Left colon (tissue), 2 donors: ENCODE data around the gene RANBP17. TPM values are rescaled to one million over a fixed set of nuclear protein-coding genes. Genes with fewer than 3 reads are reported as not detected.
"Not testable (repeated sequence)": the region's sequence is repeated elsewhere in the genome, so short reads cannot be mapped to it uniquely, and the experiment has no call there.

ENCODE experiments used
- ATAC-seq: fragments of 200-7000 bp; cut with Tn5 transposase; one replicate; pipeline ENCODE4 v1.9.1; 2020; ENCODE audit warnings: mild to moderate bottlenecking, moderate library complexity
- DNase-seq, 2 donors: peaks; one replicate each; pipeline ENCODE4 v3.0.0-alpha.2; 2020
- intact Hi-C, 2 donors: fragments of 100-400 bp; cut with DNase I in 1 of 2; cut with micrococcal nuclease in 1 of 2; formaldehyde crosslinking; loops; one replicate each; pipeline versions ENCODE4 v1.11.2 to v1.14.0; 2022; cut with DNase I, micrococcal nuclease
- total RNA-seq, 2 donors: library from RNA; stranded (reverse); fragmentation: NEBNext Ultra II Directional; extraction: Animal tissue kit (Norgen Biotek cat#: 25700); gene quantifications; one replicate each; pipeline ENCODE4 v1.2.1, GENCODE V29; 2021
- donor health status: DM: no; HTN: no; CAD: no.
- donor health status: DM: yes; HTN: yes; CAD: no.

RANBP17 gene
- total RNA-seq, 2 donors from 2014 or later = 4.9 to 17.4 TPM

GRCh38 chr5:171174960-171175359 is 313.1 kb downstream of the RANBP17 start:
- intact Hi-C loops, DNase-seq, ATAC-seq: not testable (repeated sequence)

GRCh38 chr5:171175746-171176145 is 313.9 kb downstream of the RANBP17 start:
- DNase-seq (no peak), ATAC-seq (no peak)
- intact Hi-C loops = no loop called here

- intact Hi-C loops, ATAC-seq, DNase-seq: not testable (repeated sequence)
Observed at GRCh38 chr5:171178190-171178589, 316.4 kb downstream of the RANBP17 start.

GRCh38 chr5:171188016-171188415 is 326.2 kb downstream of the RANBP17 start:
- DNase-seq = no peak
- ATAC-seq = peak; percentile 48
- intact Hi-C loops = no loop called here

GRCh38 chr5:171189442-171189841 is 327.6 kb downstream of the RANBP17 start:
- DNase-seq (no peak), ATAC-seq (no peak)
- intact Hi-C loops = no loop called here

GRCh38 chr5:171192111-171192510 is 330.3 kb downstream of the RANBP17 start:
- ATAC-seq (no peak), DNase-seq (no peak)
- intact Hi-C loops = no loop called here

GRCh38 chr5:171201310-171201709 is 339.5 kb downstream of the RANBP17 start:
- no peak for DNase-seq
- intact Hi-C loops = loop anchor here in 1 of 2 donors (10.0 kb wide), 1 partner anchor 133 kb away; no protein-coding TSS in a partner anchor
- no peak for ATAC-seq

GRCh38 chr5:171205375-171205774 is 343.6 kb downstream of the RANBP17 start:
- ATAC-seq = no peak
- intact Hi-C loops = loop anchor here in 1 of 2 donors (10.0 kb wide), 1 partner anchor 129 kb away; no protein-coding TSS in a partner anchor
- no peak for DNase-seq

- ATAC-seq (no peak), DNase-seq (no peak)
- intact Hi-C loops = loop anchor here in 1 of 2 donors (10.0 kb wide), 1 partner anchor 127 kb away; no protein-coding TSS in a partner anchor
Observed at GRCh38 chr5:171207256-171207847, 345.5 kb downstream of the RANBP17 start.

- DNase-seq = no peak
- ATAC-seq = no peak
- intact Hi-C loops = no loop called here
Observed at GRCh38 chr5:171221916-171222315, 360.1 kb downstream of the RANBP17 start.

GRCh38 chr5:171223927-171224326 is 362.1 kb downstream of the RANBP17 start:
- DNase-seq (no peak), ATAC-seq (no peak)
- intact Hi-C loops = no loop called here

- no peak for ATAC-seq
- intact Hi-C loops = no loop called here
- no peak for DNase-seq
Observed at GRCh38 chr5:171226096-171226754, 364.4 kb downstream of the RANBP17 start.

GRCh38 chr5:171226864-171227263 is 365.0 kb downstream of the RANBP17 start:
- DNase-seq = no peak
- intact Hi-C loops = no loop called here
- ATAC-seq = no peak

GRCh38 chr5:171236651-171237050 is 374.8 kb downstream of the RANBP17 start:
- intact Hi-C loops = no loop called here
- DNase-seq (no peak), ATAC-seq (no peak)

- ATAC-seq (no peak), DNase-seq (no peak)
- intact Hi-C loops = no loop called here
Observed at GRCh38 chr5:171242521-171242920, 380.7 kb downstream of the RANBP17 start.

GRCh38 chr5:171246231-171246630 is 384.4 kb downstream of the RANBP17 start:
- intact Hi-C loops = no loop called here
- ATAC-seq = no peak
- no peak for DNase-seq

- intact Hi-C loops = no loop called here
- no peak for DNase-seq
- ATAC-seq = no peak
Observed at GRCh38 chr5:171249460-171249859, 387.6 kb downstream of the RANBP17 start.

- intact Hi-C loops = no loop called here
- no peak for DNase-seq
- ATAC-seq = no peak
Observed at GRCh38 chr5:171250738-171251137, 388.9 kb downstream of the RANBP17 start.

GRCh38 chr5:171251519-171251918 is 389.7 kb downstream of the RANBP17 start:
- DNase-seq (no peak), ATAC-seq (no peak)
- intact Hi-C loops = no loop called here

GRCh38 chr5:171252674-171253073 is 390.9 kb downstream of the RANBP17 start:
- DNase-seq (no peak), ATAC-seq (no peak)
- intact Hi-C loops = no loop called here
